HL-60 (cell line): ENCODE data around the gene TMEM88.

Experiments used
- DNase-seq, 2 experiments: peaks; one replicate each; pipeline ENCODE4 v3.0.0-alpha.2; 2010 to 2020; ENCODE audit warnings: low read depth in 1 of 2, low spot score in 1 of 2
- H3K27ac ChIP-seq: fragments of 250-450 bp; sonication (Bioruptor Pico); replicated peaks from 2 replicates; pipeline ENCODE4 v1.5.1; 2020; ENCODE audit warnings: mild to moderate bottlenecking, moderate library complexity
- H3K27me3 ChIP-seq: fragments of 250-450 bp; sonication (Bioruptor Pico); 2 replicates; pipeline ENCODE4 v1.5.1; 2021; ENCODE audit warnings: mild to moderate bottlenecking, moderate library complexity; ENCODE audit not compliant: insufficient read depth, poor library complexity, severe bottlenecking
- H3K4me3 ChIP-seq: replicated peaks from 2 replicates; pipeline ENCODE4 v1.5.1; 2011; ENCODE audit warnings: mild to moderate bottlenecking, control low read depth, low read length; ENCODE audit not compliant: insufficient read depth
- CTCF ChIP-seq: IDR thresholded peaks from one replicate; pipeline ENCODE4 v1.5.1; 2011; ENCODE audit warnings: low read length, control low read depth, inconsistent platforms; ENCODE audit not compliant: insufficient read depth
- GABPA ChIP-seq: IDR thresholded peaks from 2 replicates; pipeline ENCODE4 v1.6.1; 2012; ENCODE audit warnings: low read depth
- POLR2AphosphoS5 ChIP-seq: IDR thresholded peaks from 2 replicates; pipeline ENCODE4 v1.6.1; 2012; ENCODE audit warnings: low read depth
- SPI1 ChIP-seq: IDR thresholded peaks from 2 replicates; pipeline ENCODE4 v1.6.1; 2012; ENCODE audit warnings: low read depth, mild to moderate bottlenecking, borderline replicate concordance
- TF ChIP-seq, protein P1 (sequence below): IDR thresholded peaks from 2 replicates; pipeline ENCODE4 v1.6.1; 2012; ENCODE audit warnings: low read depth; ENCODE audit not compliant: insufficient replicate concordance

Gene TMEM88

DNA sequence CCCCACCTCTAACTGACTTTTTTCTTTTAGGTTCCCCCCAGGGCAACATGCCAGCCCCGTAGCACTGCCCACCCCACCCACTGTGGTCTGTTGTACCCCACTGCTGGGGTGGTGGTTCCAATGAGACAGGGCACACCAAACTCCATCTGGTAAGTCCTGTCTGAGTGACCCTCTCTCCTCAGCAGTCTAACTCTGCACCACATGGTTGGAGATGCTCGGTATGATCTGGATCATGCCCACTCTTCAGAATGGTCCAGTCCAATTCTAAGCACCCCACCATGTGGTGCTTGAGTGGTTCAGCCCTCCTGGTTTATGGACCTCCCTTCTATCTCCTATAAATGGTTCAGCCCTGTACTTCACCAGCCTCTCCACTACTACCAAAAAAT is 15.0 kb upstream of the TMEM88 start:
- Histone ChIP-seq H3K4me3 (no peak overlapping the region), H3K27ac (peak overlapping the region; percentile 95), H3K27me3 (no peaks in the 10 kb centered on the region)
- no peak for TF ChIP-seq GABPA
- TF ChIP-seq CTCF = no peak
- TF ChIP-seq, protein P1, sequence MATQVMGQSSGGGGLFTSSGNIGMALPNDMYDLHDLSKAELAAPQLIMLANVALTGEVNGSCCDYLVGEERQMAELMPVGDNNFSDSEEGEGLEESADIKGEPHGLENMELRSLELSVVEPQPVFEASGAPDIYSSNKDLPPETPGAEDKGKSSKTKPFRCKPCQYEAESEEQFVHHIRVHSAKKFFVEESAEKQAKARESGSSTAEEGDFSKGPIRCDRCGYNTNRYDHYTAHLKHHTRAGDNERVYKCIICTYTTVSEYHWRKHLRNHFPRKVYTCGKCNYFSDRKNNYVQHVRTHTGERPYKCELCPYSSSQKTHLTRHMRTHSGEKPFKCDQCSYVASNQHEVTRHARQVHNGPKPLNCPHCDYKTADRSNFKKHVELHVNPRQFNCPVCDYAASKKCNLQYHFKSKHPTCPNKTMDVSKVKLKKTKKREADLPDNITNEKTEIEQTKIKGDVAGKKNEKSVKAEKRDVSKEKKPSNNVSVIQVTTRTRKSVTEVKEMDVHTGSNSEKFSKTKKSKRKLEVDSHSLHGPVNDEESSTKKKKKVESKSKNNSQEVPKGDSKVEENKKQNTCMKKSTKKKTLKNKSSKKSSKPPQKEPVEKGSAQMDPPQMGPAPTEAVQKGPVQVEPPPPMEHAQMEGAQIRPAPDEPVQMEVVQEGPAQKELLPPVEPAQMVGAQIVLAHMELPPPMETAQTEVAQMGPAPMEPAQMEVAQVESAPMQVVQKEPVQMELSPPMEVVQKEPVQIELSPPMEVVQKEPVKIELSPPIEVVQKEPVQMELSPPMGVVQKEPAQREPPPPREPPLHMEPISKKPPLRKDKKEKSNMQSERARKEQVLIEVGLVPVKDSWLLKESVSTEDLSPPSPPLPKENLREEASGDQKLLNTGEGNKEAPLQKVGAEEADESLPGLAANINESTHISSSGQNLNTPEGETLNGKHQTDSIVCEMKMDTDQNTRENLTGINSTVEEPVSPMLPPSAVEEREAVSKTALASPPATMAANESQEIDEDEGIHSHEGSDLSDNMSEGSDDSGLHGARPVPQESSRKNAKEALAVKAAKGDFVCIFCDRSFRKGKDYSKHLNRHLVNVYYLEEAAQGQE = no peak
- no peak for TF ChIP-seq SPI1
- no peak for TF ChIP-seq POLR2AphosphoS5
- no peak for DNase-seq

- no peak for DNase-seq
- Histone ChIP-seq H3K27me3 (no peaks in the 10 kb centered on the region), H3K27ac (peak overlapping the region; percentile 95), H3K4me3 (no peak overlapping the region)
- no peak for TF ChIP-seq GABPA
- TF ChIP-seq SPI1 = no peak
- TF ChIP-seq CTCF = no peak
- no peak for TF ChIP-seq POLR2AphosphoS5
- TF ChIP-seq, protein P1 = no peak
Observed at GRCh38 chr17:7840441-7840840, 14.4 kb upstream of the TMEM88 start.

DNA sequence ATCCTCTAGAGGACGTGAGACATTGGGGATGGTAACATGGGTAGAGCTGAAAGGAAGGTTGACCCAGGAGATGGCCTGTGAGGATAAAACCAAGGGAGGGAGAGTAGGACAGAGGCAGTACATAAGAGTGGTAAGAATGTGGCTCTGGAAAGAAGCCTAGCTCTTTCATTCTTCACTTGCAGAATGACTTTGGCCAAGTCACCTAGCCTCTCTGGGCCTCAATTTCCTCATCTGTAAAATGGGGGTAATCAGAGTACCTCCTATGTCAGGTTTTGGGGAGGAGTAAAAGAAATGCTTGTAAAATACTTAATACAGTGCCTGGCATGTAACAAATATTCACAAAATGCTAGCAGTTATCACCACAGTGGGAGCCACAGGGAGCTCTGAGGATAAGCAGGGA is 14.0 kb upstream of the TMEM88 start:
- TF ChIP-seq SPI1 (no peak), POLR2AphosphoS5 (no peak), GABPA (no peak), CTCF (no peak)
- TF ChIP-seq, protein P1 = no peak
- Histone ChIP-seq H3K27me3 (no peaks in the 10 kb centered on the region), H3K27ac (peak overlapping the region; percentile 95), H3K4me3 (peak overlapping the region; percentile 56)
- DNase-seq = no peak
